Endodermal cell (in vitro differentiated cells): ENCODE data around the gene POLR3G. TPM values are rescaled to one million over a fixed set of nuclear protein-coding genes. Genes with fewer than 3 reads are reported as not detected.

Source experiments
- DNase-seq: peaks from one replicate; pipeline ENCODE4 v3.0.0-alpha.2; 2017
- H3K27ac ChIP-seq: 2 replicates; pipeline ENCODE4 v1.5.1; 2013; ENCODE audit warnings: mild to moderate bottlenecking, low read depth, low read length, moderate library complexity
- H3K27me3 ChIP-seq: 2 replicates; pipeline ENCODE4 v1.6.1; 2013; ENCODE audit warnings: mild to moderate bottlenecking, low read length, moderate library complexity; ENCODE audit not compliant: insufficient read depth, control insufficient read depth, poor library complexity, severe bottlenecking
- H3K36me3 ChIP-seq: 2 replicates; pipeline ENCODE4 v1.7.0; 2013; ENCODE audit warnings: mild to moderate bottlenecking, low read length, moderate library complexity; ENCODE audit not compliant: control insufficient read depth, insufficient read depth
- H3K4me1 ChIP-seq: one replicate; pipeline ENCODE4 v1.7.0; 2013; ENCODE audit warnings: low read length; ENCODE audit not compliant: control insufficient read depth, insufficient read depth
- H3K4me3 ChIP-seq: 2 replicates; pipeline ENCODE4 v1.5.1; 2013; ENCODE audit warnings: mild to moderate bottlenecking, low read length, moderate library complexity
- H3K9ac ChIP-seq: 2 replicates; pipeline ENCODE4 v1.6.1; 2013; ENCODE audit warnings: mild to moderate bottlenecking, low read length, moderate library complexity; ENCODE audit not compliant: poor library complexity, severe bottlenecking; ENCODE audit errors: extremely low read depth
- H3K9me3 ChIP-seq: 2 replicates; pipeline ENCODE4 v1.6.1; 2013; ENCODE audit warnings: mild to moderate bottlenecking, low read length, moderate library complexity; ENCODE audit not compliant: control insufficient read depth
- H3K27ac Mint-ChIP-seq: 2 replicates; pipeline ENCODE4 v1.8.0; 2020; ENCODE audit warnings: mixed read lengths
- H3K27me3 Mint-ChIP-seq: 2 replicates; pipeline ENCODE4 v1.8.0; 2021; ENCODE audit warnings: mild to moderate bottlenecking, mixed read lengths; ENCODE audit not compliant: insufficient read depth
- H3K36me3 Mint-ChIP-seq: 2 replicates; pipeline ENCODE4 v1.8.0; 2020; ENCODE audit warnings: low read depth, mixed read lengths
- H3K4me1 Mint-ChIP-seq: 2 replicates; pipeline ENCODE4 v1.8.0; 2020; ENCODE audit warnings: mixed read lengths
- H3K4me3 Mint-ChIP-seq: 2 replicates; pipeline ENCODE4 v1.8.0; 2020; ENCODE audit warnings: mild to moderate bottlenecking, moderate library complexity, mixed read lengths
- H3K9me3 Mint-ChIP-seq: 2 replicates; pipeline ENCODE4 v1.8.0; 2020; ENCODE audit warnings: mild to moderate bottlenecking, mixed read lengths
- WGBS, 2 experiments: methylation state at CpG; one replicate each; pipeline versions ENCODE4 v1.1.5 to v1.1.7; 2013; ENCODE audit warnings: missing lambda C conversion rate in 2 of 2, mixed read lengths in 1 of 2; ENCODE audit not compliant: insufficient coverage in 1 of 2, insufficient read length in 1 of 2; 5-methylcytosine and 5-hydroxymethylcytosine counted together
- total RNA-seq, 2 donors: library from RNA; stranded (reverse); fragmentation: NEBNext Ultra II Directional in 1 of 2; extraction: Animal tissue kit (Norgen Biotek cat#: 25700) in 1 of 2; gene quantifications; 2 replicates in 1 of 2; 3 replicates in 1 of 2; pipeline ENCODE4 v1.2.1, GENCODE V29; 2021
- TF ChIP-seq, protein P1 (sequence below): fragments of 200-600 bp; sonication (generic); conservative IDR thresholded peaks from 2 replicates; pipeline ENCODE4 v1.5.0; 2021; ENCODE audit warnings: antibody characterized with exemption, mild to moderate bottlenecking

Gene POLR3G
- total RNA-seq, 2 donors from 2014 or later: 6.3 to 16.4 TPM

DNA sequence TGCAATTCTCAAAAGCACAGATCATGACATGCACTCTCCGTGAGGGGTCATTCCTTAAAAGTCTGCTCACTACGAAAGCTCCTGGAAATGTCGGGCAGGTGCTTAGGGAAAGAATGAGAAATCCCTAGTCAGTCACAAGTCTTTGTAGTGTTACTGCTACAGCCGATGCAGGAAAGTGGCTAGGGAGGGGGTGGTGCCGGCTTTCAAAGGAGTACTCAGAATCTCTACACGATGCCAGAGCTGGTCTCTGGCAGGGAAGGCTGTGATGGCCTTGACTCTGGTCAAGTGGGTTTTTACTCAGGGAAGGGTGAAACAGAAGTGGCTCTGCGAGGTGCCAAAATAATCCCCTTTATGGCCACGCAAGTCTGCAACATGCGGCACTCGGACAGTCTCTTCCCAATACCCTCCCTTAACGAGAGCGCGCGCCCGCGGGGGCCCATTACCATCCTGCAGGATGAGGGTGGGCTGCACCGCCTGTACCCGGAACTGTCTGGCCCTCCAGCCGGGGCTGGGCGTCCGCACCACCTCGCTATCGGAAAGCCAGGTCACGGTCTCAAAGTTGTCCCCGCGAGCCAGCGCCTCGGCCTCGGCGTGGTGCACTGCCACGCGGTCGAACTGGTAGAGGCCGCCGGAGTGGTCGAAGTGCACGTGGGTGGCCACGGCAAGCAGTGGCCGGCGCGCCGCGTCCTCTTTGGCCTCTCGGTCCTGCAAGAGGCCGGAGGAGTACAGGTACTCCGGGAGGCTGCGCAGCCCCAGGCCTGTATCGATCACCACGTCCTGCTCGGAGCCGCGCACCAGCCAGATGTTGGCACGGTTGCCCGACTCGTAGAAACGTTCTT lies 1.0 kb upstream of the POLR3G start:
- peak; percentile 83 for DNase-seq
- TF ChIP-seq, protein P1, sequence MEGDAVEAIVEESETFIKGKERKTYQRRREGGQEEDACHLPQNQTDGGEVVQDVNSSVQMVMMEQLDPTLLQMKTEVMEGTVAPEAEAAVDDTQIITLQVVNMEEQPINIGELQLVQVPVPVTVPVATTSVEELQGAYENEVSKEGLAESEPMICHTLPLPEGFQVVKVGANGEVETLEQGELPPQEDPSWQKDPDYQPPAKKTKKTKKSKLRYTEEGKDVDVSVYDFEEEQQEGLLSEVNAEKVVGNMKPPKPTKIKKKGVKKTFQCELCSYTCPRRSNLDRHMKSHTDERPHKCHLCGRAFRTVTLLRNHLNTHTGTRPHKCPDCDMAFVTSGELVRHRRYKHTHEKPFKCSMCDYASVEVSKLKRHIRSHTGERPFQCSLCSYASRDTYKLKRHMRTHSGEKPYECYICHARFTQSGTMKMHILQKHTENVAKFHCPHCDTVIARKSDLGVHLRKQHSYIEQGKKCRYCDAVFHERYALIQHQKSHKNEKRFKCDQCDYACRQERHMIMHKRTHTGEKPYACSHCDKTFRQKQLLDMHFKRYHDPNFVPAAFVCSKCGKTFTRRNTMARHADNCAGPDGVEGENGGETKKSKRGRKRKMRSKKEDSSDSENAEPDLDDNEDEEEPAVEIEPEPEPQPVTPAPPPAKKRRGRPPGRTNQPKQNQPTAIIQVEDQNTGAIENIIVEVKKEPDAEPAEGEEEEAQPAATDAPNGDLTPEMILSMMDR: no peak
- Mint-ChIP-seq H3K36me3 (peaks cover 5% of the 10 kb centered on the region), H3K27ac (peak overlapping the region; percentile 90), H3K4me1 (peaks cover 47% of the 10 kb centered on the region), H3K4me3 (peak overlapping the region; percentile 85), H3K9me3 (peaks cover 2% of the 10 kb centered on the region), H3K27me3 (no peaks in the 10 kb centered on the region)
- H3K9ac ChIP-seq: peak overlapping the region; percentile 57
- H3K27ac ChIP-seq: peak overlapping the region; percentile 26
- WGBS, 2 experiments: 0 to 2% methylated on average over 22 to 56 of the region's 56 CpGs
- no peaks in the 10 kb centered on the region for H3K36me3 ChIP-seq
- peaks cover 7% of the 10 kb centered on the region for H3K4me1 ChIP-seq
- H3K9me3 ChIP-seq: no peaks in the 10 kb centered on the region
- no peaks in the 10 kb centered on the region for H3K27me3 ChIP-seq
- H3K4me3 ChIP-seq: peak overlapping the region; percentile 89

GRCh38 chr5:90475436-90475980 lies 844 bp downstream of the POLR3G start:
- Histone ChIP-seq H3K4me1 (peaks cover 7% of the 10 kb centered on the region), H3K36me3 (no peaks in the 10 kb centered on the region), H3K9me3 (no peaks in the 10 kb centered on the region), H3K27ac (no peak overlapping the region), H3K4me3 (peak overlapping the region; percentile 89), H3K27me3 (no peaks in the 10 kb centered on the region), H3K9ac (no peak overlapping the region)
- WGBS, 2 experiments: 22 to 28% methylated on average over 12 to 17 of the region's 17 CpGs
- peaks cover 42% of the 10 kb centered on the region for H3K4me1 Mint-ChIP-seq
- DNase-seq: peak; percentile 62
- TF ChIP-seq, protein P1: no peak
- H3K36me3 Mint-ChIP-seq: no peaks in the 10 kb centered on the region
- H3K4me3 Mint-ChIP-seq: peak overlapping the region; percentile 85
- no peaks in the 10 kb centered on the region for H3K9me3 Mint-ChIP-seq
- H3K27ac Mint-ChIP-seq: no peak overlapping the region
- no peaks in the 10 kb centered on the region for H3K27me3 Mint-ChIP-seq

- Histone ChIP-seq H3K27me3 (no peaks in the 10 kb centered on the region), H3K9me3 (no peaks in the 10 kb centered on the region), H3K9ac (no peak overlapping the region), H3K27ac (no peak overlapping the region), H3K4me3 (peak overlapping the region; percentile 7), H3K4me1 (peaks cover 7% of the 10 kb centered on the region), H3K36me3 (no peaks in the 10 kb centered on the region)
- Mint-ChIP-seq H3K27me3 (no peaks in the 10 kb centered on the region), H3K4me3 (peak overlapping the region; percentile 85), H3K27ac (no peak overlapping the region), H3K9me3 (no peaks in the 10 kb centered on the region), H3K4me1 (peaks cover 33% of the 10 kb centered on the region), H3K36me3 (no peaks in the 10 kb centered on the region)
- WGBS, 2 experiments: 39 to 44% methylated on average over 2 to 3 of the region's 3 CpGs
- TF ChIP-seq, protein P1: no peak
- DNase-seq: no peak
Measured at GRCh38 chr5:90476391-90476790, 1.7 kb downstream of the POLR3G start.
